Measurements from ENCODE around the gene NXPH2.
"Not testable (repeated sequence)": the region's sequence is repeated elsewhere in the genome, so short reads cannot be mapped to it uniquely, and the experiment has no call there.

The NXPH2 gene

DNA sequence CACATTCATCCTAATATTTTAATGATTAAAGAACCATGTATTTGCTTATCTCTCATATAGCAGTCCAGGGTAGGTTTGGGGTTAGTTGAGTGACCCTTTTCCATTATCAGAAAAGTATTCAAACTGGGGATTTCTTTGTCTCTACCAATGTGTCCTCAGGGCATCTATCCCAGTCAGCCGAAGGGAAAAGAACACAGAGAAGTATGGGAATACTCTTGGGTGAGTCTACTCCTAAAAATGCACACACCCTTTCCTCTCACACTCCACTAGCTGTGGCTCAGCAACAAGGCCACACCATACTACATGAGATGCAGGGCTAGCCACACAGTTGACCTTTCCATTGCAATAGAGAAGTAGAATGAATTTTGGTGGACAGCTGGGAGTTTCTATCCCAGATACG lies 114.3 kb downstream of the NXPH2 start:
- Histone ChIP-seq H3K27me3 (ENCODE audit: low read depth, low read length) (no peaks in the 10 kb centered on the region), H3K4me1 (ENCODE audit: control insufficient read depth in 1 of 2, insufficient read depth in 2 of 2, low read length in 2 of 2) (no peaks in the 10 kb centered on the region), H3K4me3 (ENCODE audit: low read depth in 1 of 2, low read length in 2 of 2) (no peak overlapping the region), H3K9me3 (ENCODE audit: control insufficient read depth in 1 of 2, low read length in 2 of 2) (no peaks in the 10 kb centered on the region), H3K27ac (ENCODE audit: low read length) (no peak overlapping the region), H3K36me3 (ENCODE audit: control insufficient read depth in 1 of 2, insufficient read depth in 2 of 2, low read length in 2 of 2) (no peaks in the 10 kb centered on the region)

DNA sequence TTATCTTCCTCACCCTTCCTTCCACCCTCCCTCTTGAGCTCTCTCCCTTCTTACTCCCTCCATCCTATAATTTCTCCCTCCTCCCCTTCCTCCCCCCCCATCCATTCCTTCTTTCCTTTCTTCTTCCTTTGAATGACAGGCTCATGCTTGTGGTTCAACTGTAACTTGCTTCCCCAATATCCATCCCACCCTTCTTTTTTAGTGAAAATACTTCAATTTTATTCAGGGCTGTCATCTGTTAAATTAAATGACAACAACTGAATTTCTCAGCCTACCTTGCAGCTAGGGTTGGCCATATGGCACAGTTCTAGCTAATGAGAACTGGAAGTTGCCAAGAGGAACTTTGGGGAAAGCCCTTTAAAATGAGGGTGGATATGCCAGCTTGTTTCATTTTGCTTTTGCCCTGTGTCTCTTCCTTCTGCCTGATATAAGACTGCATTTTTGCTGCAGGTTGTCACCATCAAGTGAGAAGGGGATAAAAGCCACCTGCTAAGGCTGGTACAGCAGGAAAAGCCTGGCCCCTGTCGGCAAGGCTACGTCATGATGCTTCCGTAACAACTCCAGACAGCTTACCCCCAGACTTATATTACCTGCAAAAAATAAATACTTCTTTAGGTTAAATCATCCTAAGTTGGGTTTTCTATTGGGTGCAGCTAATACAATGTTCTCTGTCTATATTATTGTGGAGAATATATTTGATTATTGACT lies 121.8 kb downstream of the NXPH2 start:
- Histone ChIP-seq H3K27me3 (ENCODE audit: low read depth, low read length) (no peaks in the 10 kb centered on the region), H3K4me1 (ENCODE audit: control insufficient read depth in 1 of 2, insufficient read depth in 2 of 2, low read length in 2 of 2) (no peaks in the 10 kb centered on the region), H3K36me3 (ENCODE audit: control insufficient read depth in 1 of 2, insufficient read depth in 2 of 2, low read length in 2 of 2) (no peaks in the 10 kb centered on the region), H3K4me3 (ENCODE audit: low read depth in 1 of 2, low read length in 2 of 2) (no peak overlapping the region), H3K27ac (ENCODE audit: low read length) (no peak overlapping the region), H3K9me3 (ENCODE audit: control insufficient read depth in 1 of 2, low read length in 2 of 2) (no peaks in the 10 kb centered on the region)

- Histone ChIP-seq H3K27ac (ENCODE audit: low read length) (no peak overlapping the region), H3K4me1 (ENCODE audit: control insufficient read depth in 1 of 2, insufficient read depth in 2 of 2, low read length in 2 of 2) (no peaks in the 10 kb centered on the region), H3K9me3 (ENCODE audit: control insufficient read depth in 1 of 2, low read length in 2 of 2) (no peaks in the 10 kb centered on the region), H3K27me3 (ENCODE audit: low read depth, low read length) (no peaks in the 10 kb centered on the region), H3K4me3 (ENCODE audit: low read depth in 1 of 2, low read length in 2 of 2) (no peak overlapping the region), H3K36me3 (ENCODE audit: control insufficient read depth in 1 of 2, insufficient read depth in 2 of 2, low read length in 2 of 2) (no peaks in the 10 kb centered on the region)
Observed at GRCh38 chr2:138654146-138654545, 126.0 kb downstream of the NXPH2 start.

- Histone ChIP-seq H3K9me3 (ENCODE audit: control insufficient read depth in 1 of 2, low read length in 2 of 2) (no peaks in the 10 kb centered on the region), H3K27me3 (ENCODE audit: low read depth, low read length) (no peaks in the 10 kb centered on the region), H3K4me3 (ENCODE audit: low read depth in 1 of 2, low read length in 2 of 2) (no peak overlapping the region), H3K4me1 (ENCODE audit: control insufficient read depth in 1 of 2, insufficient read depth in 2 of 2, low read length in 2 of 2) (no peaks in the 10 kb centered on the region), H3K27ac (ENCODE audit: low read length) (no peak overlapping the region), H3K36me3 (ENCODE audit: control insufficient read depth in 1 of 2, insufficient read depth in 2 of 2, low read length in 2 of 2) (no peaks in the 10 kb centered on the region)
Observed at GRCh38 chr2:138652378-138652777, 127.8 kb downstream of the NXPH2 start.

- H3K4me1 ChIP-seq (ENCODE audit: control insufficient read depth in 1 of 2, insufficient read depth in 2 of 2, low read length in 2 of 2) = no peaks in the 10 kb centered on the region
- H3K36me3 ChIP-seq (ENCODE audit: control insufficient read depth in 1 of 2, insufficient read depth in 2 of 2, low read length in 2 of 2) = no peaks in the 10 kb centered on the region
- no peak overlapping the region for H3K4me3 ChIP-seq (ENCODE audit: low read depth in 1 of 2, low read length in 2 of 2)
- H3K27me3 ChIP-seq (ENCODE audit: low read depth, low read length) = no peaks in the 10 kb centered on the region
- H3K27ac ChIP-seq (ENCODE audit: low read length) = no peak overlapping the region
- H3K9me3 ChIP-seq (ENCODE audit: control insufficient read depth in 1 of 2, low read length in 2 of 2) = no peaks in the 10 kb centered on the region
Observed at GRCh38 chr2:138649571-138649970, 130.6 kb downstream of the NXPH2 start.

DNA sequence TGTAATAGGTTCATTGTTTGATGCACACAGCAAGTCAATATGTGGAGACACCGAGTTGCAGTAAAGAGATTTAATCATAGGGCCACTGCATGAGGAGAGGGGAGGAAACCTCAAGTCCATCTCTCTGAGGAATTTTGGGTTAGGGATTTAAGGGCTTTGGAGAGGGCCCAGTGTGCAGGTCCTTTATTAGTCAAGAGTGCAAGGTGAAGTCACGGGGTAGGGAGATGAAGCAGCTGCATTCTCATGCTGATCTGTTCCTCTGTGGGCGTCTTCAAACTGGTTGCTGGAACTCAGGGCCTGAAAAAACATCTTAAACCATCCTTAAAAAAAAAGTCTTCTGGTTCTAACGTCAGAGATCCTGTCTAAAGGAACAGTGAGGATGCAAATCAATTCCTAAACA lies 131.6 kb downstream of the NXPH2 start:
- Histone ChIP-seq H3K4me1 (ENCODE audit: control insufficient read depth in 1 of 2, insufficient read depth in 2 of 2, low read length in 2 of 2) (no peaks in the 10 kb centered on the region), H3K4me3 (ENCODE audit: low read depth in 1 of 2, low read length in 2 of 2) (no peak overlapping the region), H3K27ac (ENCODE audit: low read length) (no peak overlapping the region), H3K27me3 (ENCODE audit: low read depth, low read length) (no peaks in the 10 kb centered on the region), H3K36me3 (ENCODE audit: control insufficient read depth in 1 of 2, insufficient read depth in 2 of 2, low read length in 2 of 2) (no peaks in the 10 kb centered on the region), H3K9me3 (ENCODE audit: control insufficient read depth in 1 of 2, low read length in 2 of 2) (no peaks in the 10 kb centered on the region)

DNA sequence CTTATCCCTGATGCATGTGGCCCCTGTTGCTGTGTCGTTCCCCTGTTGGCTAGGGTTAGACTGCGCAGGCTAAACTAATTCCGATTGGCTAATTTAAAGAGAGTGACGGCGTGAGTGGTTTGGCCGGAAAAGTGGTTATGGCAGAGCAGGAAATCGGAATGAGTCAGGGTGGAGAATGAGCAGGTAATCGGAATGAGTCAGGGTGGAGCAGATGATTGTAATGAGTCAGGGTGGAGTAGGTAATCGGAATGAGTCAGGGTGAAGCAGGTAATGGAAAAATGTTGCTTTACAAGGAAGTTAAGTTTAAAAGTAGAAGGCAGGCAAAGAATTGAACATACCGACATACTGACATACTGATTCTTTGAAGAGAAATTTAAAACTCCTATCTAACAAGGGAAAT lies 135.4 kb downstream of the NXPH2 start:
- H3K27ac ChIP-seq (ENCODE audit: low read length); H3K27me3 ChIP-seq (ENCODE audit: low read depth, low read length); H3K4me3 ChIP-seq (ENCODE audit: low read depth in 1 of 2, low read length in 2 of 2); H3K36me3 ChIP-seq (ENCODE audit: control insufficient read depth in 1 of 2, insufficient read depth in 2 of 2, low read length in 2 of 2); H3K4me1 ChIP-seq (ENCODE audit: control insufficient read depth in 1 of 2, insufficient read depth in 2 of 2, low read length in 2 of 2); H3K9me3 ChIP-seq (ENCODE audit: control insufficient read depth in 1 of 2, low read length in 2 of 2): not testable (repeated sequence)

- Histone ChIP-seq H3K4me3 (ENCODE audit: low read depth in 1 of 2, low read length in 2 of 2) (no peak overlapping the region), H3K27ac (ENCODE audit: low read length) (no peak overlapping the region), H3K36me3 (ENCODE audit: control insufficient read depth in 1 of 2, insufficient read depth in 2 of 2, low read length in 2 of 2) (no peaks in the 10 kb centered on the region), H3K4me1 (ENCODE audit: control insufficient read depth in 1 of 2, insufficient read depth in 2 of 2, low read length in 2 of 2) (no peaks in the 10 kb centered on the region), H3K9me3 (ENCODE audit: control insufficient read depth in 1 of 2, low read length in 2 of 2) (no peaks in the 10 kb centered on the region), H3K27me3 (ENCODE audit: low read depth, low read length) (no peaks in the 10 kb centered on the region)
Observed at GRCh38 chr2:138640921-138641676, 139.1 kb downstream of the NXPH2 start.

DNA sequence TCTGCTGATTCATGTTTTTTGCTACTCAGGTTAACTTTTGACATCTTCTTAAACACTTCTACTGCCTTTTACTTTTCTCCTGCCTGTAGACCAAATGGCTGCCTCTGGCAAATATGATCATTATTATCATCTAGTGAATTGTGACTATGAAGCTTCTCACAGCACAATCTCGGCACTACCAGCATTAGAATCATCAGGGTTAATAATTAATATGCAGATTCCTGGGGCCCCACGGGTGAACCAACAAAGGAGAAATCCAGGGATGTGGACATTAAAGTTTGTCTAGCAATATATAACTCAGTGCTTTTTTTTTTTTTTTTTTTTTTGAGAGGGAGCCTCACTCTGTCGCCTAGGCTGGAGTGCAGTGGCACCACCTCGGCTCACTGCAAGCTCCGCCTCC lies 142.5 kb downstream of the NXPH2 start:
- Histone ChIP-seq H3K4me3 (ENCODE audit: low read depth in 1 of 2, low read length in 2 of 2) (no peak overlapping the region), H3K9me3 (ENCODE audit: control insufficient read depth in 1 of 2, low read length in 2 of 2) (no peaks in the 10 kb centered on the region), H3K4me1 (ENCODE audit: control insufficient read depth in 1 of 2, insufficient read depth in 2 of 2, low read length in 2 of 2) (no peaks in the 10 kb centered on the region), H3K27ac (ENCODE audit: low read length) (no peak overlapping the region), H3K36me3 (ENCODE audit: control insufficient read depth in 1 of 2, insufficient read depth in 2 of 2, low read length in 2 of 2) (no peaks in the 10 kb centered on the region), H3K27me3 (ENCODE audit: low read depth, low read length) (no peaks in the 10 kb centered on the region)

- H3K27me3 ChIP-seq (ENCODE audit: low read depth, low read length) = no peaks in the 10 kb centered on the region
- H3K9me3 ChIP-seq (ENCODE audit: control insufficient read depth in 1 of 2, low read length in 2 of 2) = no peaks in the 10 kb centered on the region
- no peaks in the 10 kb centered on the region for H3K4me1 ChIP-seq (ENCODE audit: control insufficient read depth in 1 of 2, insufficient read depth in 2 of 2, low read length in 2 of 2)
- H3K4me3 ChIP-seq (ENCODE audit: low read depth in 1 of 2, low read length in 2 of 2) = no peak overlapping the region
- no peaks in the 10 kb centered on the region for H3K36me3 ChIP-seq (ENCODE audit: control insufficient read depth in 1 of 2, insufficient read depth in 2 of 2, low read length in 2 of 2)
- no peak overlapping the region for H3K27ac ChIP-seq (ENCODE audit: low read length)
Observed at GRCh38 chr2:138637061-138637460, 143.1 kb downstream of the NXPH2 start.

DNA sequence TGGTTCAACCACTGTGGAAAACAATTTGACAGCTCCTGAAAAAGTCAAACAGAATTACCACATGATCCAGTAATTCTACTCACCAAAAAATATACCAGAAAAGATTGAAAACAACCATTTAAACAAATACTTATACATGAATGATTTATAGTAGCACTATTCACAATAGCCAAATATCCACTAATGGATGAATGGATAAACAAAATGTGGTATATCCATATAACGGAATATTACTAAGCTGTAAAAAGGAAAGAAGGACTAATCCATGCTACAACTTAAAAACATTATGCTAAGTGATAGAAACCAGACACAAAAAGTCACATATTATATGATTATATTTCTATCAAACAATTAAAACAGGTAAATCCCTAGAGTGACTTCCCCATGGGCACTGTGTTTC lies 147.1 kb downstream of the NXPH2 start:
- Histone ChIP-seq H3K4me3 (ENCODE audit: low read depth in 1 of 2, low read length in 2 of 2) (no peak overlapping the region), H3K4me1 (ENCODE audit: control insufficient read depth in 1 of 2, insufficient read depth in 2 of 2, low read length in 2 of 2) (no peaks in the 10 kb centered on the region), H3K27ac (ENCODE audit: low read length) (no peak overlapping the region), H3K27me3 (ENCODE audit: low read depth, low read length) (no peaks in the 10 kb centered on the region), H3K36me3 (ENCODE audit: control insufficient read depth in 1 of 2, insufficient read depth in 2 of 2, low read length in 2 of 2) (no peaks in the 10 kb centered on the region), H3K9me3 (ENCODE audit: control insufficient read depth in 1 of 2, low read length in 2 of 2) (no peaks in the 10 kb centered on the region)
